DND-41 (cell line): ENCODE measurements around the gene NXPE3.
"Not testable (repeated sequence)": the region's sequence is repeated elsewhere in the genome, so short reads cannot be mapped to it uniquely, and the experiment has no call there.

ENCODE experiments used
- ATAC-seq: fragments of 200-7000 bp; cut with Tn5 transposase; 3 replicates; pipeline ENCODE4 v1.9.1; 2021; ENCODE audit warnings: low read depth; ENCODE audit not compliant: insufficient read depth
- DNase-seq: peaks from one replicate; pipeline ENCODE4 v3.0.0-alpha.2; 2020
- H2AFZ ChIP-seq: 2 replicates; pipeline ENCODE4 v1.6.0; 2012; ENCODE audit warnings: low read depth, low read length
- H3K27ac ChIP-seq: 2 replicates; pipeline ENCODE4 v1.5.1; 2012; ENCODE audit warnings: low read length, inconsistent platforms
- H3K27me3 ChIP-seq: fragments of 200-600 bp; sonication (generic); 2 replicates; pipeline ENCODE4 v1.6.0; 2012; ENCODE audit warnings: low read length, mild to moderate bottlenecking, inconsistent platforms; ENCODE audit not compliant: insufficient read depth, poor library complexity
- H3K36me3 ChIP-seq: 2 replicates; pipeline ENCODE4 v1.5.1; 2012; ENCODE audit warnings: low read length, inconsistent platforms; ENCODE audit not compliant: insufficient read depth
- H3K4me1 ChIP-seq: 2 replicates; pipeline ENCODE4 v1.5.1; 2012; ENCODE audit warnings: mild to moderate bottlenecking, low read length; ENCODE audit not compliant: insufficient read depth
- H3K4me2 ChIP-seq: 2 replicates; pipeline ENCODE4 v1.6.0; 2012; ENCODE audit warnings: mild to moderate bottlenecking, moderate library complexity, low read length, inconsistent platforms; ENCODE audit not compliant: insufficient read depth
- H3K4me3 ChIP-seq, 2 experiments: fragments of 200-600 bp in 1 of 2; shearing (Covaris generic) in 1 of 2; 2 replicates each; pipeline ENCODE4 v1.5.1; 2012 to 2016; ENCODE audit warnings: inconsistent platforms in 2 of 2, low read length in 2 of 2, mild to moderate bottlenecking in 2 of 2, low read depth in 1 of 2, moderate library complexity in 1 of 2
- H3K79me2 ChIP-seq: 2 replicates; pipeline ENCODE4 v1.6.0; 2012; ENCODE audit warnings: low read length, inconsistent platforms; ENCODE audit not compliant: insufficient read depth
- H3K9ac ChIP-seq: 2 replicates; pipeline ENCODE4 v1.6.0; 2012; ENCODE audit warnings: low read depth, mild to moderate bottlenecking, inconsistent platforms, low read length, moderate library complexity
- H3K9me3 ChIP-seq: 2 replicates; pipeline ENCODE4 v1.5.1; 2012; ENCODE audit warnings: low read length, moderate library complexity, mild to moderate bottlenecking, inconsistent platforms; ENCODE audit not compliant: insufficient read depth, severe bottlenecking
- H4K20me1 ChIP-seq: 2 replicates; pipeline ENCODE4 v1.6.0; 2012; ENCODE audit warnings: low read length; ENCODE audit not compliant: insufficient read depth
- CTCF ChIP-seq: IDR thresholded peaks from 2 replicates; pipeline ENCODE4 v1.5.1; 2012; ENCODE audit warnings: borderline replicate concordance, low read length, moderate library complexity, mild to moderate bottlenecking; ENCODE audit not compliant: poor library complexity, severe bottlenecking; ENCODE audit errors: extremely low read depth
- EZH2 ChIP-seq: IDR thresholded peaks from 3 replicates; pipeline ENCODE4 v1.6.1; 2012; ENCODE audit warnings: borderline replicate concordance, low read depth, mild to moderate bottlenecking, moderate library complexity, low read length, inconsistent platforms; ENCODE audit not compliant: severe bottlenecking

NXPE3 gene

GRCh38 chr3:101862416-101863165 is 83.6 kb downstream of the NXPE3 start:
- ATAC-seq (no peak), DNase-seq (no peak)
- Histone ChIP-seq H3K27me3 (no peaks in the 10 kb centered on the region), H3K79me2 (no peaks in the 10 kb centered on the region), H4K20me1 (no peaks in the 10 kb centered on the region), H2AFZ (no peak overlapping the region), H3K4me2 (no peak overlapping the region), H3K27ac (no peak overlapping the region), H3K4me1 (no peaks in the 10 kb centered on the region), H3K9ac (no peak overlapping the region), H3K9me3 (no peaks in the 10 kb centered on the region), H3K4me3 (no peak overlapping the region), H3K36me3 (peaks cover 30% of the 10 kb centered on the region)
- TF ChIP-seq EZH2 (no peak), CTCF (no peak)

- not testable (repeated sequence) for H3K9me3 ChIP-seq, H3K4me3 ChIP-seq, H2AFZ ChIP-seq, H3K4me1 ChIP-seq, H3K27ac ChIP-seq, H3K9ac ChIP-seq, H3K79me2 ChIP-seq, H3K4me2 ChIP-seq, H4K20me1 ChIP-seq, H3K27me3 ChIP-seq, DNase-seq, H3K36me3 ChIP-seq, ATAC-seq
Observed at GRCh38 chr3:101864926-101865325, 85.9 kb downstream of the NXPE3 start.

GRCh38 chr3:101865751-101866509 is 86.9 kb downstream of the NXPE3 start:
- no peaks in the 10 kb centered on the region for H3K27me3 ChIP-seq
- TF ChIP-seq EZH2, result no peak
- TF ChIP-seq CTCF, result no peak
- H3K9me3 ChIP-seq, result no peaks in the 10 kb centered on the region
- no peaks in the 10 kb centered on the region for H3K4me1 ChIP-seq
- DNase-seq (no peak), ATAC-seq (no peak)
- H3K4me3 ChIP-seq, result no peak overlapping the region
- no peak overlapping the region for H2AFZ ChIP-seq
- no peak overlapping the region for H3K27ac ChIP-seq
- no peak overlapping the region for H3K4me2 ChIP-seq
- no peaks in the 10 kb centered on the region for H3K79me2 ChIP-seq
- H4K20me1 ChIP-seq, result no peaks in the 10 kb centered on the region
- peaks cover 4% of the 10 kb centered on the region; the same call in 1 of the 2 replicates for H3K36me3 ChIP-seq
- no peak overlapping the region for H3K9ac ChIP-seq

GRCh38 chr3:101867511-101867910 is 88.5 kb downstream of the NXPE3 start:
- H4K20me1 ChIP-seq, result no peaks in the 10 kb centered on the region
- no peaks in the 10 kb centered on the region for H3K79me2 ChIP-seq
- no peak overlapping the region for H2AFZ ChIP-seq
- H3K27me3 ChIP-seq, result no peaks in the 10 kb centered on the region
- no peaks in the 10 kb centered on the region for H3K4me1 ChIP-seq
- no peak overlapping the region for H3K4me2 ChIP-seq
- H3K9me3 ChIP-seq, result no peaks in the 10 kb centered on the region
- no peak overlapping the region for H3K9ac ChIP-seq
- no peak overlapping the region for H3K27ac ChIP-seq
- TF ChIP-seq CTCF (no peak), EZH2 (no peak)
- no peak overlapping the region for H3K4me3 ChIP-seq
- DNase-seq (no peak), ATAC-seq (no peak)
- no peaks in the 10 kb centered on the region for H3K36me3 ChIP-seq
